ENCODE measurements around the gene INTS15.
"Not testable (repeated sequence)": the region's sequence is repeated elsewhere in the genome, so short reads cannot be mapped to it uniquely, and the experiment has no call there.

Gene INTS15

GRCh38 chr7:6577369-6578113 is 12.3 kb upstream of the INTS15 start, which contains the start of gene ZDHHC4:
ZDHHC4 (plus strand) TSS chr7:6577454; CDS start chr7:6580562, 3,108 bp downstream.
- peak; percentile 94 for DNase-seq

- DNase-seq = no peak
Measured at GRCh38 chr7:6578114-6579084, 11.4 kb upstream of the INTS15 start.

DNA sequence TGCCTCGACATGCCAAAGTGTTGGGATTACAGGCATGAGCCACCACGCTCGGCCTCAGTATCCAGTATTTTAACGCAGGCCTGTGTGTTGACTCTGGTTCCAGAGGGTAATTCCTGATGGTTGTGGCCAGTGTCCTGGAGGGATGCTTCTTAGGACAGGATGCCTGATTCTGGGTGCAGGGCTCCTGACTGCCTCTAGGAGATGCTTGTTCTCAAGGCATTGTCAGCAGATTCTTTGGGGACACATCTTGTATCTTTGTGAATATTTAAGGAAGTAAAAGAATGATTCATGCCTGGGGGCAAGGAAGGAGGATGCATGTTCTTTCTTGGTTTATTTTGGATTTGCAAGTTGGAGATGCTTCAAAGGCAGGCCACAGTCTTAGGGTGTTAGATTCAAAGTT is 10.4 kb upstream of the INTS15 start:
- DNase-seq = no peak

GRCh38 chr7:6585746-6586432 is 3.9 kb upstream of the INTS15 start:
- not testable (repeated sequence) for DNase-seq

GRCh38 chr7:6588566-6588965 is 1.3 kb upstream of the INTS15 start:
- DNase-seq = no peak

GRCh38 chr7:6589151-6589828 is 531 bp upstream of the INTS15 start:
- DNase-seq = no peak

- no peak for DNase-seq
Measured at GRCh38 chr7:6590645-6591110, 857 bp downstream of the INTS15 start.

- DNase-seq = no peak
Measured at GRCh38 chr7:6600093-6600492, 10.3 kb downstream of the INTS15 start.

DNA sequence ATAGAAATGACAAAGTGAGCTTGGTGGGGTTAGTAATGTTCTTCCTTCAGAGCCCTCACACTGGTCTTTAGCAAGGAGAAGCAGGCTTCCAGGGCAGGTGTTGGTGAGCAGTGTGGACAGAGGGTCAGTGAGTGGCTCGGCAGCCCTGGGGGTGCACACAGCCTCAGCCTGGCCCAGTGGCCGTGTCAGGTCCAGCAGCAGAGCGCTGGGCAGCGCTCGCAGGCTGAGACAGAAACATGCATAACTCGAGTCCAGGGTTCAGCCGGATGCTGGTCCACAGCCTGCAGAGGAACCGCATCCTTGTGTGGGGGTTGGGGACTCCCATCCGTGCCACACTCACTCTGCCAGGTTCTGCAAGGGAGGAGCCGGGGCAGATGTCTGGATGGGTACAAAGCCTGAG is 14.6 kb downstream of the INTS15 start:
- DNase-seq = no peak

DNA sequence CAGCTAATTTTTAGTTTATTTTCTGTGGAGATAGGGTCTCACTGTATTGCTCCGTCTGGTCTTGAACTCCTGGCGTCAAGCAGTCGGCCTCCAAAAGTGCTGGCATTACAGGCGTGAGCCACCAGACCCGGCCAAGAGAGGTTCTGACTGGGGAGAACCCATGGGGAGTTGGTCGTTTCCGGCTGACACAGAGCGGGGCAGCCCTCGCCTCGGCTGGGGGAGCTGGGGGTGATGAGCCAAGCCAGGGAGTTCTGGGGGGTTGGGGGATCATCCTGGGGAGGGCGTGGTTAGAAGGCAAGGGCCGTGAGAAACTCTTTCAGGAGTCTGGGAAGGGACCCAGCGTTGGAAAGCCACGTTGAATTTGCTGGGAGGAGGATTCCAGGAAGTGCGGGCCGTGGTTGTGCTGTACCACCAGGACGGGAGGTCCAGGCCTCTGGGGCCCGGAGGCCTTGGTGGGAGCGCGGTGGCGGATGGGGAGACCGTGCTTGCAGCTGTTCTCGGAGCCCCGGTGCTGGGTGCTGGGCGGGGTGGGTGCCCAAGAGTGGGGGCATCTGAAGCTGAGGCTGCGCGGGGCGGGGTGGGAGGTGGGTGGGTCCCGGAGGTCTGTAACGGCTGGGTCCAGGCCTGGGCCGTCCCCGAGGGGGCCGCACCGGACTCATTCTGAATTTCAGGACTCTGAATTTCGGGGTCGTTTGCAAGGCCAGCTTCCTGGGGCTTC is 17.2 kb downstream of the INTS15 start:
- DNase-seq = no peak

DNA sequence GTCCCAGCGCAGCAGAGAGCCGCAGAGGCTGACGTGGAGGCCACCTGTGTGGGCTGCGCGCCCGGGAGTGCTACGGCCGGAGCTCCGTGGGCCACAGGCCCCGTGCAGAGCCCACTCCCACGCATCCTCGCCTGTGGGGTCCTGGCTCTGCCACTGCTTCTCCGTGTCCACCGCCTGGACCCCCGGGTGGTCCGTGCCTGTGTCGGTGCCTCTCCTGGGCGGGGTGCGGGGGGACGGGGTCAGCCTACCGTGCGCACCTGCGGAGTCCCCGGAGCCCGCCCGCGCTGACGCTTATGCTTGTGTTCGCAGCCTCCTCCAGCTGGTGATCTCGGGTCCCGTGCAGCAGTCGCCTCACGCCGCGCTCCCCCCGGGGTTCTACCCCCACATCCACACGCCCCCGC is 17.8 kb downstream of the INTS15 start:
- DNase-seq = no peak

GRCh38 chr7:6608081-6608480 is 18.3 kb downstream of the INTS15 start:
- no peak for DNase-seq

GRCh38 chr7:6608794-6609193 is 19.0 kb downstream of the INTS15 start:
- DNase-seq = no peak

DNA sequence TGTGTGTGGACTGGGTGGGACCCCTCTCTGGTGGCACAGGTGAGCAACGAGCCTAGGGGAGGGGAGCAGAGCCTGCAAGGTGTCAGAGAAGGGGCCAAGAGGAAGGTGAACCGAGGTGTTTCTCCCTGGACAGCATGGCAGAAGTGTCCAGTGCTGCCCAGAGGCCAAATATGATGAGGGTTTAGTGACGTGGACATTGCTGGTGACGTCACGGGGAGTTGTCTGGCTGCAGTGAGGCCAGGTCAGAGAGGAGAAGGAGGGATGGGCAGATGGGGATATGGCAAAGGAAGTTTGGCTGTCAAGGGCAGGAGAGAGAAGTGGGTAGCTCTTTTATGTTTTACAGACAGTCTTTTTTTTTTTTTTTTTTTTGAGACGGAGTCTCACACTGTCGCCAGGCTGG is 23.0 kb downstream of the INTS15 start:
- DNase-seq = no peak

GRCh38 chr7:6613706-6614105 is 23.9 kb downstream of the INTS15 start:
- no peak for DNase-seq

GRCh38 chr7:6614953-6615722 is 25.3 kb downstream of the INTS15 start, which contains the start of gene ZNF853:
ZNF853 (plus strand) TSS chr7:6615610; CDS start chr7:6616175, 565 bp downstream.
- no peak for DNase-seq

GRCh38 chr7:6615723-6616555 is 26.1 kb downstream of the INTS15 start:
- no peak for DNase-seq

DNA sequence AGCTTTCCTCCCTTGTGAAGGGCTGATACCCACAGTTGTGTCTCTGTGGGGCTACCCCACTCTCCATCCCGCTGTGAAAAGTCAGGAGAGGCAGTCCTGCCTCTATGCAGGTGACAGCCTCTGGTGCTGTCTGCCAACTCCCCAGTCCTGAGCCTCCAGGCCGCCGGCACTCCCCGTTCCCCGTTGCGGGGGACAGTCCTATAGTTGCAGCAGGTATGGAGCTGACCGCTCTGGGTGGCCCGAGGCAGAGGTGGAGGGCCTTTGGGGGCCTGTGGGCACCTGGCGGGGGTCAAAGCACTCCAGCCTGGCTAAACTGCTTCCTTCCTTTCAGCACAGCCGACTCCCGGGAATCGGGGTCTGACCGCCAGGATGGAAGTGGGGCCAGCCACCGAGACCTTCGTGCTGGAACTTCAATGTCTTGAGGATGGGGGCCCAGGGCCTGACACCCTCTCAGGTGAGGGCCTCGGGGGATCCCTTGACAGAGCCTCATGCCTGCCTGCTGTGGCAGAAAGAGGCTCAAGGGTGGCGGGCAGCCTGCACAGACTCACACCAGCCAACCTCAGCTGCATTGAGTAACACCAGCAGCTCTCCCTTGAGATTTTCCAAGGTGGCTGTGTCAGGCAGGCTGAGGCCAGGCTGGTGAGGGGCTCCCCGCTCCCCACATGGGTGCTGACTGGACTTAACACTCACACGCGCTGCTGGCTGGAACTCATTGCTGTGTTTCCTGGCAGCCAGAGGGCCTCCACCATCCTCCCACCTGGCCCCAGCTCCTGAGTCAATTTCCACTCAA is 27.2 kb downstream of the INTS15 start:
- DNase-seq = no peak

DNA sequence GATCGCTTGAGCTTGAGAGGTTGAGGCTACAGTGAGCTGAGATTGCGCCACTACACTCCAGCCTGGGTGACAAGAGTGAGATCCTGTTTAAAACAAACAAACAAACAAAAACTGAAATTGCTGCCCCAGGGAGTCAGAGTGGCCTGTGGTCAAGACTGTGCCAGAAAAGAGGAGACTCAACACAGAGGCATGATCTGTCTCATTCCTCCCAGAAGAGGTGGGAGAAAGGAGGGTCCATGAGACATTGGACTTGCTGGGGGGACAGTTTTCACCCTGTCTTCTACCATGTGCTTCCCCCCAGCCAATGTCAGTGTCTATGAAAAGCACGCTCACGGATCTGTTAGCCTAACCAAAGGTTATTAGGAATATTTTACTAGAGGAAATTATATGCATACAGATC is 28.8 kb downstream of the INTS15 start:
- DNase-seq = no peak

Measured in stimulated activated CD8-positive, alpha-beta memory T cell treated with anti-CD3 and anti-CD28 coated beads, Interleukin-4, amount 100 ng/mL, for 48 hours (primary cell).